ENCODE measurements around the gene VILL. TPM values are rescaled to one million over a fixed set of nuclear protein-coding genes. Genes with fewer than 3 reads are reported as not detected.
"Not testable (repeated sequence)": the region's sequence is repeated elsewhere in the genome, so short reads cannot be mapped to it uniquely, and the experiment has no call there.

VILL gene
- total and polyA plus RNA-seq, 2 donors (not counting 3 experiments of a cell fraction or from before 2014, with no cell fraction given) = 9.0 to 10.0 TPM

DNA sequence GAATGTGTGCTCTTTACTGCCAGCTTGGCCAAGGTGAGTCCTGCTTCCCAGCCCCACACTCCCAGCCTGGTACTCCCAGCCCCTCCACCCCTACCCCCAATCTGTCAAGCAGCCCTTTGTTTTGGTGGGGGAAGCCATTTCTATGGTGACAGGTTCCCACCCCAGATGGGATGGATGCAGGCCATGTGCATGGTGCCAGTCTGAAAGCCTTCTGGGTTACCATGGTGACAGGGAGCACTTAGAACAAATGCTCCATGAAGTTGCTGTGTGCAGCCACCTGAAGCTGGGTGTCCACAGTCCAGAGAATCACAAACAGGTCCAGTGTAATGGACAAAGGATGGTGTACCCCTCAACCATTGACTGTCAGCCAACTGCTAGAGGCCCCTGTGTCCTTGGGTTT is 19.1 kb upstream of the VILL start:
- no TSS peak for BruUV-seq (replicated peaks)
- FAIRE-seq (no peak), DNase-seq (ENCODE audit: low read depth, low spot score) (no peak)
- Histone ChIP-seq H2AFZ (ENCODE audit: low read depth, low read length) (no peak overlapping the region), H4K20me1 (replicated peaks; ENCODE audit: control insufficient read depth, extremely low read depth, insufficient read depth, low read length) (no peaks in the 10 kb centered on the region), H3K79me2 (ENCODE audit: control insufficient read depth, insufficient read depth, low read length) (no peaks in the 10 kb centered on the region), H3K9ac (replicated peaks; ENCODE audit: extremely low read depth, insufficient read depth, low read length) (no peak overlapping the region), H3K4me1 (ENCODE audit: control insufficient read depth, extremely low read depth, insufficient read depth, low read length) (peaks cover 7% of the 10 kb centered on the region), H3K4me2 (ENCODE audit: insufficient read depth, low read length) (no peak overlapping the region), H3K36me3 (ENCODE audit: control insufficient read depth in 2 of 2, extremely low read depth in 1 of 2, insufficient read depth in 2 of 2, low read length in 2 of 2) (peaks cover 0 to 6% of the 10 kb centered on the region in 2 experiments), H3K9me1 (replicated peaks; ENCODE audit: control insufficient read depth, extremely low read depth, insufficient read depth, low read length) (no peaks in the 10 kb centered on the region), H3K9me3 (replicated peaks; ENCODE audit: control insufficient read depth, insufficient read depth, low read length) (no peaks in the 10 kb centered on the region), H3K4me3 (replicated peaks in 1 of 3; ENCODE audit: insufficient read depth in 1 of 3, low read depth in 1 of 3, low read length in 3 of 3) (no peak overlapping the region), H3K27me3 (ENCODE audit: control insufficient read depth in 2 of 2, insufficient read depth in 2 of 2, low read length in 2 of 2) (no peaks in the 10 kb centered on the region), H3K27ac (ENCODE audit: insufficient read depth, low read depth, low read length) (no peak overlapping the region)
- CTCF ChIA-PET = interaction anchor here (1.2 kb wide), 1 partner anchor 10 kb away, joined by 3 read pairs; no protein-coding TSS in a partner anchor
- TF ChIP-seq EZH2 (IDR thresholded peaks at IDR 0.05; ENCODE audit: borderline replicate concordance, low read depth, low read length, severe bottlenecking) (no peak), MYC (IDR thresholded peaks at IDR 0.05; ENCODE audit: low read depth, low read length) (no peak), POLR2A (IDR thresholded peaks at IDR 0.05; ENCODE audit: low read depth, low read length) (no peak), FOS (IDR thresholded peaks at IDR 0.05; ENCODE audit: borderline replicate concordance, insufficient read depth, low read length) (no peak), GATA2 (IDR thresholded peaks at IDR 0.05; ENCODE audit: insufficient read depth, insufficient read length, low read depth, low read length) (no peak), JUN (IDR thresholded peaks at IDR 0.05; ENCODE audit: borderline replicate concordance, insufficient read depth, insufficient read length, low read depth) (no peak), POLR2AphosphoS5 (IDR thresholded peaks at IDR 0.05; ENCODE audit: insufficient read depth, low read depth, low read length) (no peak)
- TF ChIP-seq, protein P1, sequence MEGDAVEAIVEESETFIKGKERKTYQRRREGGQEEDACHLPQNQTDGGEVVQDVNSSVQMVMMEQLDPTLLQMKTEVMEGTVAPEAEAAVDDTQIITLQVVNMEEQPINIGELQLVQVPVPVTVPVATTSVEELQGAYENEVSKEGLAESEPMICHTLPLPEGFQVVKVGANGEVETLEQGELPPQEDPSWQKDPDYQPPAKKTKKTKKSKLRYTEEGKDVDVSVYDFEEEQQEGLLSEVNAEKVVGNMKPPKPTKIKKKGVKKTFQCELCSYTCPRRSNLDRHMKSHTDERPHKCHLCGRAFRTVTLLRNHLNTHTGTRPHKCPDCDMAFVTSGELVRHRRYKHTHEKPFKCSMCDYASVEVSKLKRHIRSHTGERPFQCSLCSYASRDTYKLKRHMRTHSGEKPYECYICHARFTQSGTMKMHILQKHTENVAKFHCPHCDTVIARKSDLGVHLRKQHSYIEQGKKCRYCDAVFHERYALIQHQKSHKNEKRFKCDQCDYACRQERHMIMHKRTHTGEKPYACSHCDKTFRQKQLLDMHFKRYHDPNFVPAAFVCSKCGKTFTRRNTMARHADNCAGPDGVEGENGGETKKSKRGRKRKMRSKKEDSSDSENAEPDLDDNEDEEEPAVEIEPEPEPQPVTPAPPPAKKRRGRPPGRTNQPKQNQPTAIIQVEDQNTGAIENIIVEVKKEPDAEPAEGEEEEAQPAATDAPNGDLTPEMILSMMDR (IDR thresholded peaks at IDR 0.05; ENCODE audit: extremely low read depth in 1 of 2, insufficient read depth in 1 of 2, low read depth in 1 of 2, low read length in 2 of 2) = no peak
- TF ChIP-seq, protein P2, sequence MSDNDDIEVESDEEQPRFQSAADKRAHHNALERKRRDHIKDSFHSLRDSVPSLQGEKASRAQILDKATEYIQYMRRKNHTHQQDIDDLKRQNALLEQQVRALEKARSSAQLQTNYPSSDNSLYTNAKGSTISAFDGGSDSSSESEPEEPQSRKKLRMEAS (IDR thresholded peaks at IDR 0.05; ENCODE audit: insufficient read depth, insufficient read length) = no peak
- dilution Hi-C loops (cut with MboI; ENCODE audit: extremely low pct_ligation_motif_present, low sequenced_read_pairs) = no loop called here
- POLR2A ChIA-PET = no interaction called here
- intact Hi-C loops (cut with micrococcal nuclease) = no loop called here

DNA sequence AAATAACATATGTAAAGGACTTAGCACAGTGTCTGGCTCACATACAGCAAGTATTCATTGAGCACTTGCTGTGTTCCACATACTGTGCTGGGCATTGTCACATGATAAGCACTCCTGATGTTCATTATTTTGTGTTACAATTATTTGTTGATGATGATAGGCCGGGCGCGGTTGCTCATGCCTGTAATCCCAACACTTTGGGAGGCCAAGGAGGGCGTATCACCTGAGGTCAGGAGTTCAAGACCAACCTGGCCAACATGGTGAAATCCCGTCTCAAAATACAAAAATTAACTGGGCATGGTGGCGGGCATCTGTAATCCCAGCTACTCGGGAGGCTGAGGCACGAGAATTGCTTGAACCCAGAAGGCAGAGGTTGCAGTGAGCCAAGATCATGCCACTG is 18.5 kb upstream of the VILL start:
- H3K9me1 ChIP-seq (replicated peaks; ENCODE audit: control insufficient read depth, extremely low read depth, insufficient read depth, low read length); H3K27me3 ChIP-seq (ENCODE audit: control insufficient read depth in 2 of 2, insufficient read depth in 2 of 2, low read length in 2 of 2); intact Hi-C loops (cut with micrococcal nuclease); H3K9ac ChIP-seq (replicated peaks; ENCODE audit: extremely low read depth, insufficient read depth, low read length); H3K4me1 ChIP-seq (ENCODE audit: control insufficient read depth, extremely low read depth, insufficient read depth, low read length); H3K9me3 ChIP-seq (replicated peaks; ENCODE audit: control insufficient read depth, insufficient read depth, low read length); H3K4me2 ChIP-seq (ENCODE audit: insufficient read depth, low read length); BruUV-seq (replicated peaks); H4K20me1 ChIP-seq (replicated peaks; ENCODE audit: control insufficient read depth, extremely low read depth, insufficient read depth, low read length); H3K36me3 ChIP-seq (ENCODE audit: control insufficient read depth in 2 of 2, extremely low read depth in 1 of 2, insufficient read depth in 2 of 2, low read length in 2 of 2); dilution Hi-C loops (cut with MboI; ENCODE audit: extremely low pct_ligation_motif_present, low sequenced_read_pairs); POLR2A ChIA-PET; DNase-seq (ENCODE audit: low read depth, low spot score); H3K27ac ChIP-seq (ENCODE audit: insufficient read depth, low read depth, low read length); H3K4me3 ChIP-seq (replicated peaks in 1 of 3; ENCODE audit: insufficient read depth in 1 of 3, low read depth in 1 of 3, low read length in 3 of 3); FAIRE-seq; H3K79me2 ChIP-seq (ENCODE audit: control insufficient read depth, insufficient read depth, low read length); H2AFZ ChIP-seq (ENCODE audit: low read depth, low read length): not testable (repeated sequence)
- CTCF ChIA-PET = interaction anchor here (1.2 kb wide), 1 partner anchor 10 kb away, joined by 3 read pairs; no protein-coding TSS in a partner anchor
